Metanephros (tissue), 1 donor: ENCODE data around the gene DDOST. TPM values are rescaled to one million over a fixed set of nuclear protein-coding genes. Genes with fewer than 3 reads are reported as not detected.

Source experiments
- total RNA-seq: library from RNA; depleted of rRNA; stranded (reverse); fragments of >200 nt; gene quantifications from one replicate; pipeline ENCODE4 v1.2.3, GENCODE V29; 2014

DDOST gene
- 182 TPM for total RNA-seq

DNA sequence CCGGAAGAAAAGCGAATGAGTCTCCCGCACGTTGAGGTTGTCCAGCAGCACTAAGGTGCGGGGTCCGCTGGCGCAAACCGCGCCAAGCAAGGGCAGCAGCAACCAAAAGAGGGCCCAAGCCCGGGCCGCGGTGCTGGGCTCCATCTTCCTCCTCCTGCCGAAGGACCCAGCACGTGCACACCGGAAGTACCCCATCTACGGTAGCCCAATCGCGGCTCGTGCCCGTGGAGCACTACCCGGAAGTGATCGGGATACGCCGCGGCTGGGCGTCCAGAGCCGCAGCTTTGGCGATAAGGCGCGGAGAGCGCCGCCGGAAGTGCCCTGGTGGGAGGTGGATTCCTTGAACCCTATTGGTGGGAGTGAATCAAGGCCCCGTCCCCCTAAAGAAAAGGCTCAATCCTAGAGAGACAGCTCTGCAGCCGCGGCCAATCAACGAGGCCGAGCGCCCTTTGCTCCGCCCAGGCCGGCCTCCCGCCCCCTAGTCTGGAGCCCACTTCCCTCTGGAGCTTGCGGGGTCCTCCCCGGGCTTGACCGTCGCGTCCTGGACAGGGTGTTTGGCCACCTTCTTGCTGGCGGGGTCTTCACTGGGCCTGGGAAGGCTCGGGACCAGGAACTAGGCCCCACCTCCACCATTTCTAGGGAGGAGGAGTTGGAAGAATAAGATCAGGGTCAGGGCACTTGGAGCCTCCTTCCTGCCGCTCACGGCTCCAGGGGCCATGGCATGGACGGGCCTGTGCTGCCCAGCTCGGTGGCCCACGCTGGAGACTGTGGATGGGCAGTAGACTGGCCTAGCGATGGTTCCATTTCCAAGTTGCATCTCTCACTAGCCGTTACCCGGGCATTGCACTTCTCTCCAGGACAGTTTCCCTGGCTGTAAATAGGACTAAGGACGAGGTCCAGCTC, at the start of gene DDOST:
Gene DDOST, minus strand, starts transcription at position 163 of the 903 bp plus-strand sequence. Its CDS starts 19 bp downstream, at position 144.

DNA sequence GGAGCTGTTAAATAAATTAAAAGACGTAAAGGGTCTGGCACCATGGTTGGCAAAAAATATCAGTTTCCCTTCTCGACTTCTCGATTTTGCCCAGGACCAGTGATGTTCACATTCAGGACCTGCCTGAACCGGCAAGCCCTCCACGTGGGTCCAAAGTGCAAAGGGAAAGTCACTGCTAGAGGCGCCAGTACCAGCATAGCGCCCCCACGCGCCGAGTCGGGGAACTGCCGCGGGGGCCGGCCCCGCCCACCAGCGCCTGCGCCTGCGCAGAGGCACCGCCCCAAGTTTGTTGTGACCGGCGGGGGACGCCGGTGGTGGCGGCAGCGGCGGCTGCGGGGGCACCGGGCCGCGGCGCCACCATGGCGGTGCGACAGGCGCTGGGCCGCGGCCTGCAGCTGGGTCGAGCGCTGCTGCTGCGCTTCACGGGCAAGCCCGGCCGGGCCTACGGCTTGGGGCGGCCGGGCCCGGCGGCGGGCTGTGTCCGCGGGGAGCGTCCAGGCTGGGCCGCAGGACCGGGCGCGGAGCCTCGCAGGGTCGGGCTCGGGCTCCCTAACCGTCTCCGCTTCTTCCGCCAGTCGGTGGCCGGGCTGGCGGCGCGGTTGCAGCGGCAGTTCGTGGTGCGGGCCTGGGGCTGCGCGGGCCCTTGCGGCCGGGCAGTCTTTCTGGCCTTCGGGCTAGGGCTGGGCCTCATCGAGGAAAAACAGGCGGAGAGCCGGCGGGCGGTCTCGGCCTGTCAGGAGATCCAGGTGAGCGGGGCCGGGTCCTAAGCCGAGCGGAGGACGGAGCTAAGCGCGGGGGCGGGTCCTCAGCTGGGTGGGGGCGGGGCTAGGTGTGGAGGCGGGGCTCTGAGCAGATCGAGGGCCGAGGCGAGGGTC, 27.7 kb downstream of the DDOST start, which contains the start of gene PINK1:
Gene PINK1, plus strand, starts transcription at position 269 of the 875 bp plus-strand sequence. Its CDS starts 91 bp downstream, at position 360.

Other genes starting within 250 kb of the DDOST start
- gene CAMK2N1, start 175.2 kb downstream of the DDOST start, total RNA-seq = 24.1 TPM
- 29.3 TPM for gene MUL1, start 153.2 kb downstream of the DDOST start, total RNA-seq
- gene FAM43B, start 108.8 kb downstream of the DDOST start, total RNA-seq = 1.2 TPM
- gene CDA, start 72.3 kb downstream of the DDOST start, total RNA-seq = 4.3 TPM
- gene PINK1, start 27.9 kb downstream of the DDOST start, total RNA-seq = 71.9 TPM
- 5.2 TPM for gene KIF17, start 56.6 kb upstream of the DDOST start, total RNA-seq
- 0.18 TPM for gene SH2D5, start 71.3 kb upstream of the DDOST start, total RNA-seq
- 248 TPM for gene HP1BP3, start 125.9 kb upstream of the DDOST start, total RNA-seq